22Rv1 (cell line): Measurements from ENCODE around the gene DPYSL5.

Source experiments
- CTCF ChIP-seq: fragments of 450-650 bp; IDR thresholded peaks from 2 replicates; pipeline ENCODE4 v1.5.1; 2017; ENCODE audit warnings: mild to moderate bottlenecking
- ZFX ChIP-seq: fragments of 450-650 bp; IDR thresholded peaks from 2 replicates; pipeline ENCODE4 v1.6.1; 2017; ENCODE audit warnings: antibody characterized with exemption, borderline replicate concordance

DNA sequence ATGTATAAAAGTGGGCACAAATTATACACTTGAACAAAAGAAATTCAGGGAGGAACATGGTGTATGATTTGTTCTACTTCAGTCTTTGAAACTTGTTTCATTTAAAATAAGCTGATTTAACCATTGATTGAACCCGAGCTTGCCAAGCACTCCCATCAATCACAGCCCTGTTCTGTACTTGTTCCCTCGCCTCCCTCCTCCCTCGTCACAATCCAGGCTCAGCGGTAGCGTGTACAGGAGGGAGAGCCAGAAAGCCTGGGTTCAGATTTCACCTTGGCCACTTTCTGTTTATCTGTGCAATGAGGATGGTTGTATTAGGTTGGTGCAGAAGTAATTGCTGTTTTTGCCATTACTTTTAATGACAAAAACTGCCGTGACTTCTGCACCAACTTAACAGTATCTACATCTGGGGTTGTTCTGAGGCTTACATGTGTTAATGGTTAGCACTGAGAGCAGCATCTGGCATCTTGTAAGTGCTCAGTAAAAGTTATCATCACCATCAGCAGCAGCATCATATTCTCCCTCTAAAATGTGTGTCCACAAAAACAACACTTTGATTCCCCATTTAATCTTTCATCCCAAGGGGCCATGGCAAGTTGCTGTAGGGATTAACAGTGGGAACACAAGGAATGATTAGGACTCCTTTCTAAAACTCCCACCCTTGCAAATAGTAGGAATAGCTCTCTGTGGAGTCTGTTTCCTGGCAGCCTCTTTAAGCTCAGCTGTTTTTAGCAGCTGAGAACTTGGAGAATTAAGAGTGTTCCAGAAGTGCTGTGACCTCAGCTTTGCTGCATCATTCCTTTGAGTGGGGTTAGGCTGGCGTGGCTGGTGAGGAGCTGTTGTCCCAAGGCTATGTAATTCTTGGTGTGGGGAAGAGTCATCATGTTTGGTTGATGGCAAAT, 4.7 kb downstream of the DPYSL5 start:
- TF ChIP-seq CTCF = no peak
- no peak for TF ChIP-seq ZFX
